ENCODE results near the gene GABRG3.

GRCh38 chr15:27499191-27499590 lies 528.2 kb downstream of the GABRG3 start:
- TF ChIP-seq, protein P1, sequence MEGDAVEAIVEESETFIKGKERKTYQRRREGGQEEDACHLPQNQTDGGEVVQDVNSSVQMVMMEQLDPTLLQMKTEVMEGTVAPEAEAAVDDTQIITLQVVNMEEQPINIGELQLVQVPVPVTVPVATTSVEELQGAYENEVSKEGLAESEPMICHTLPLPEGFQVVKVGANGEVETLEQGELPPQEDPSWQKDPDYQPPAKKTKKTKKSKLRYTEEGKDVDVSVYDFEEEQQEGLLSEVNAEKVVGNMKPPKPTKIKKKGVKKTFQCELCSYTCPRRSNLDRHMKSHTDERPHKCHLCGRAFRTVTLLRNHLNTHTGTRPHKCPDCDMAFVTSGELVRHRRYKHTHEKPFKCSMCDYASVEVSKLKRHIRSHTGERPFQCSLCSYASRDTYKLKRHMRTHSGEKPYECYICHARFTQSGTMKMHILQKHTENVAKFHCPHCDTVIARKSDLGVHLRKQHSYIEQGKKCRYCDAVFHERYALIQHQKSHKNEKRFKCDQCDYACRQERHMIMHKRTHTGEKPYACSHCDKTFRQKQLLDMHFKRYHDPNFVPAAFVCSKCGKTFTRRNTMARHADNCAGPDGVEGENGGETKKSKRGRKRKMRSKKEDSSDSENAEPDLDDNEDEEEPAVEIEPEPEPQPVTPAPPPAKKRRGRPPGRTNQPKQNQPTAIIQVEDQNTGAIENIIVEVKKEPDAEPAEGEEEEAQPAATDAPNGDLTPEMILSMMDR (IDR thresholded peaks at IDR 0.05), result no peak
- no peak for TF ChIP-seq POLR2AphosphoS5 (IDR thresholded peaks at IDR 0.05; ENCODE audit: insufficient read depth in 1 of 2, low read depth in 1 of 2)

Data from vagina (tissue), 2 donors.